Measurements from ENCODE around the gene BARX1. TPM values are rescaled to one million over a fixed set of nuclear protein-coding genes. Genes with fewer than 3 reads are reported as not detected.

Gene BARX1
- total and polyA plus RNA-seq, 7 donors, result 0.23 TPM; not detected in 6

DNA sequence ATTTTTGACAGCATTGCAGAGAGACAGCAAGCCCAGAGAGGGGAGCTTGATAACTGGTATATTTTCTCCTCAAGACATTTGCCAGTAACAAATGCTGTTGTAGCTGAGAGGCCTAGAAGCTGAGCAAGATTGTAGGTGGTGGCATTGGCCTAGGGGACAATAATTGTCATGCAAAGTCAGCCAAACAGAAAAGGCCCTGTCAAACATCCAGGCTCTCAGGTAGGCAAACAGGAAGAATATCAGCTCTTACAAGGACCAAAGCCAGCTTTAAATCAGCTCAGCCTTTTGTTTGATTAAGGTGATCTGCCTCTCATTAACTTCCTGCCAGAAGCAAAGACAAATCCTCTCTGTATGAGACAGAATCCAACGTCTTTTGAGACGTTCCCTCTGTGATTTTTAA, 29.7 kb upstream of the BARX1 start:
- intact Hi-C loops (cut with DNase I), result no loop called here
- H3K9me3 ChIP-seq, result peaks cover 0 to 6% (median 0%) of the 10 kb centered on the region in 4 donors
- DNase-seq, result no peak
- no peaks in the 10 kb centered on the region for H3K36me3 ChIP-seq
- 12 to 22% methylated on average over 2 of the region's 2 CpGs for WGBS, 2 donors
- no peak for TF ChIP-seq POLR2A (IDR thresholded peaks at IDR 0.05)
- no peak for TF ChIP-seq POLR2AphosphoS5 (IDR thresholded peaks at IDR 0.05)
- TF ChIP-seq EP300 (IDR thresholded peaks at IDR 0.05), result no peak
- TF ChIP-seq CTCF (IDR thresholded peaks at IDR 0.05), result no peak
- H3K27me3 ChIP-seq, result no peaks in the 10 kb centered on the region
- H3K4me3 ChIP-seq, result no peak overlapping the region
- no peak overlapping the region for H3K27ac ChIP-seq
- no peaks in the 10 kb centered on the region for H3K4me1 ChIP-seq

GRCh38 chr9:93983875-93984274, 28.7 kb upstream of the BARX1 start:
- peaks cover 0 to 6% (median 0%) of the 10 kb centered on the region in 4 donors for H3K9me3 ChIP-seq
- no peaks in the 10 kb centered on the region for H3K4me1 ChIP-seq
- no peak for TF ChIP-seq POLR2AphosphoS5 (IDR thresholded peaks at IDR 0.05)
- no peak overlapping the region for H3K4me3 ChIP-seq
- DNase-seq, result no peak
- H3K27ac ChIP-seq, result no peak overlapping the region
- H3K27me3 ChIP-seq, result peaks cover 0 to 4% (median 0%) of the 10 kb centered on the region in 3 donors
- intact Hi-C loops (cut with DNase I), result no loop called here
- H3K36me3 ChIP-seq, result no peaks in the 10 kb centered on the region

DNA sequence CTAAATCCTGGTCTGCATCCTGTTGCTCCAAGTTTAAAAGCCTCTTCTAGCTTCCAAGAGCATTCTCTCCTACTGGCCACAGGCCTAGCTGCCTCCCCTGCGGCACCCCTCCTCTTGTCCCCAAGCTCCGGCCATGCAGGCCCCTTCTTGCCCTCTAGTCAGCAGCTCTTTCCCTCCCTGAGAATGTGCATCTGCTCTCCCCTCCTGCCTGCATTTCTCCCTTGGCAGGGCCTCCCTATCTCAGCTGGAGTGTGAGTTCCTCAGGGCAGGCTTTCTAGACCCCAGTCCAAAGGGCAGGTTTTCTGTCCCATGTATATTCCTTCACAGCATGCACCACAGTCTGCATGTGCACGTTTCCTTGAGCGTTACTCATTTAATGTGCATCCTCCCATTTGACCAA, 24.6 kb upstream of the BARX1 start:
- WGBS, 2 donors, result 81 to 82% methylated on average over 4 of the region's 4 CpGs
- intact Hi-C loops (cut with DNase I), result no loop called here
- no peaks in the 10 kb centered on the region for H3K9me3 ChIP-seq
- H3K4me3 ChIP-seq, result no peak overlapping the region
- H3K36me3 ChIP-seq, result no peaks in the 10 kb centered on the region
- H3K27me3 ChIP-seq, result peaks cover 0 to 4% (median 0%) of the 10 kb centered on the region in 3 donors
- H3K27ac ChIP-seq, result no peak overlapping the region
- DNase-seq, result no peak
- H3K4me1 ChIP-seq, result no peaks in the 10 kb centered on the region
- TF ChIP-seq POLR2A (IDR thresholded peaks at IDR 0.05) (no peak), EP300 (IDR thresholded peaks at IDR 0.05) (no peak), POLR2AphosphoS5 (IDR thresholded peaks at IDR 0.05) (no peak), CTCF (IDR thresholded peaks at IDR 0.05) (no peak)

GRCh38 chr9:93978551-93978950, 23.4 kb upstream of the BARX1 start:
- Histone ChIP-seq H3K4me3 (no peak overlapping the region), H3K27me3 (peaks cover 0 to 4% (median 0%) of the 10 kb centered on the region in 3 donors), H3K36me3 (no peaks in the 10 kb centered on the region), H3K27ac (no peak overlapping the region), H3K4me1 (no peaks in the 10 kb centered on the region), H3K9me3 (peaks cover 0 to under 1% (median 0%) of the 10 kb centered on the region in 4 donors)
- DNase-seq, result no peak
- no peak for TF ChIP-seq CTCF (IDR thresholded peaks at IDR 0.05)
- no peak for TF ChIP-seq POLR2AphosphoS5 (IDR thresholded peaks at IDR 0.05)
- no peak for TF ChIP-seq POLR2A (IDR thresholded peaks at IDR 0.05)
- no peak for TF ChIP-seq EP300 (IDR thresholded peaks at IDR 0.05)
- intact Hi-C loops (cut with DNase I), result no loop called here
- 86 to 89% methylated on average over 2 of the region's 2 CpGs for WGBS, 2 donors

GRCh38 chr9:93976973-93977372, 21.8 kb upstream of the BARX1 start:
- no peaks in the 10 kb centered on the region for H3K4me1 ChIP-seq
- no peaks in the 10 kb centered on the region for H3K36me3 ChIP-seq
- intact Hi-C loops (cut with DNase I), result no loop called here
- H3K9me3 ChIP-seq, result peaks cover 0 to 5% (median 2%) of the 10 kb centered on the region in 4 donors
- no peak overlapping the region for H3K27ac ChIP-seq
- DNase-seq, result no peak
- 69 to 77% methylated on average over 5 of the region's 5 CpGs for WGBS, 2 donors
- H3K4me3 ChIP-seq, result no peak overlapping the region
- no peak for TF ChIP-seq POLR2AphosphoS5 (IDR thresholded peaks at IDR 0.05)
- no peak for TF ChIP-seq CTCF (IDR thresholded peaks at IDR 0.05)
- TF ChIP-seq POLR2A (IDR thresholded peaks at IDR 0.05), result no peak
- TF ChIP-seq EP300 (IDR thresholded peaks at IDR 0.05), result no peak
- peaks cover 0 to 4% (median 0%) of the 10 kb centered on the region in 3 donors for H3K27me3 ChIP-seq
